ENCODE measurements around the gene CATSPER1.

Gene CATSPER1

GRCh38 chr11:66026017-66026529, at the start of gene CATSPER1:
CATSPER1 (minus strand) TSS chr11:66026479; CDS start chr11:66026379, 100 bp downstream.
- DNase-seq, result no peak

GRCh38 chr11:66075273-66075672, 49.0 kb upstream of the CATSPER1 start:
- DNase-seq, result no peak

GRCh38 chr11:66073669-66074068, 47.4 kb upstream of the CATSPER1 start:
- DNase-seq, result no peak

GRCh38 chr11:66072518-66072917, 46.2 kb upstream of the CATSPER1 start:
- DNase-seq, result no peak

- no peak for DNase-seq
Observed at GRCh38 chr11:66072081-66072480, 45.8 kb upstream of the CATSPER1 start.

- no peak for DNase-seq
Observed at GRCh38 chr11:66071381-66071801, 45.1 kb upstream of the CATSPER1 start.

GRCh38 chr11:66070604-66071380, 44.5 kb upstream of the CATSPER1 start:
- DNase-seq, result peak; percentile 9 to 26

GRCh38 chr11:66069715-66070603, 43.7 kb upstream of the CATSPER1 start, which contains the start of gene PACS1:
PACS1 (plus strand) TSS chr11:66070272; CDS start chr11:66070487, 215 bp downstream.
- peak; percentile 69 to 74 for DNase-seq

GRCh38 chr11:66068923-66069714, 42.8 kb upstream of the CATSPER1 start:
- DNase-seq, result peak in 1 of 2 experiments; percentile 32

- peak; percentile 68 to 70 for DNase-seq
Observed at GRCh38 chr11:66068154-66068821, 42.0 kb upstream of the CATSPER1 start.

GRCh38 chr11:66067640-66068039, 41.4 kb upstream of the CATSPER1 start:
- no peak for DNase-seq

- DNase-seq, result no peak
Observed at GRCh38 chr11:66066751-66067150, 40.5 kb upstream of the CATSPER1 start.

- DNase-seq, result no peak
Observed at GRCh38 chr11:66064571-66064970, 38.3 kb upstream of the CATSPER1 start.

- DNase-seq, result no peak
Observed at GRCh38 chr11:66063900-66064299, 37.6 kb upstream of the CATSPER1 start.

- DNase-seq, result no peak
Observed at GRCh38 chr11:66062408-66062807, 36.1 kb upstream of the CATSPER1 start.

GRCh38 chr11:66061268-66061667, 35.0 kb upstream of the CATSPER1 start:
- no peak for DNase-seq

- DNase-seq, result no peak
Observed at GRCh38 chr11:66059966-66060680, 33.8 kb upstream of the CATSPER1 start.

GRCh38 chr11:66056501-66056900, 30.2 kb upstream of the CATSPER1 start:
- no peak for DNase-seq

GRCh38 chr11:66055021-66055420, 28.7 kb upstream of the CATSPER1 start:
- DNase-seq, result no peak

GRCh38 chr11:66052664-66052982, 26.3 kb upstream of the CATSPER1 start:
- DNase-seq, result no peak

Measured in stimulated activated CD4-positive, alpha-beta T cell treated with anti-CD3 and anti-CD28 coated beads, Interleukin-4, amount 100 ng/mL, for 4 hours (primary cell).